Measurements from ENCODE around the gene CXCL10. TPM values are rescaled to one million over a fixed set of nuclear protein-coding genes. Genes with fewer than 3 reads are reported as not detected.
A peak's percentile ranks its signal among the peaks of the same experiment; 100 is the strongest.

The CXCL10 gene
- total and polyA plus RNA-seq, 9 of the 15 experiments (the other 6 are each of a cell fraction or from before 2014, with no cell fraction given): 0.06 to 0.18 (median 0.08) TPM; not detected in 6

DNA sequence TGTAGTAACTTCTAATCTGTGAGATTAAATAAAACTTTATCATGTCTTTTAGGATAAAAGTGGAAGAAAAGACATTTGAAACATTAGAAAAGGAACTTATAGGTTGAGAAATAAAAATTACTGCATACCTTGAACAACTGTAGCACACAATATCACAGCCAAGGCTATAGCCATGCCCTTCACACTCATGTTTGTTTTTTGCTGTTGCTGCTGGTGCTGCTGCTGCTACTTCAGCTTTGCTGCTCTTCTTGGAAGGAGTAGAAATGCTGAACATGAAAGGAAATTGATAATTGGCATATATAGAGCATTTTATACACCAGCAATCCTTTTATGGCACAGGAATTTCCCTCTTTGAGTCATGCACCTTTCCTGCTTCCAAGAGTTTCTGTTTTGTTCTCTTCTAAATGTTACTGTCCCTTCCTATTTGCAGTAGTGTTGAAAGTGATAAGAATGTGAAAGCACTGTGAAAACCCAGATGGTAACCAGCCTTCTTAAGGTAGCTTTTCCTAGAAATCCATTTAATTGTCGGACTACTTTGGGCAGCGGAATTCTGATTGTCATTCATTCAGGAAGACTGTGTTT lies 12.6 kb upstream of the CXCL10 start, which contains the start of gene CXCL11:
TSS of gene CXCL11 (minus strand) at position 272 of the 582 bp plus-strand sequence. CDS start at position 189, 83 bp downstream.
- H3K36me3 ChIP-seq (ENCODE audit: control insufficient read depth, insufficient read depth, low read length): no peaks in the 10 kb centered on the region
- intact Hi-C loops (cut with micrococcal nuclease) (no loop called here), in situ Hi-C loops (cut with MboI) (no loop called here)
- no peak within 1 kb of the TSS for H3K27ac ChIP-seq (ENCODE audit: extremely low read depth, low read depth, low read length)
- H3K9me1 ChIP-seq (ENCODE audit: control insufficient read depth, insufficient read depth, low read length): no peaks in the 10 kb centered on the region
- H4K20me1 ChIP-seq (replicated peaks; ENCODE audit: control insufficient read depth, insufficient read depth, low read length): no peaks in the 10 kb centered on the region
- H3K79me2 ChIP-seq (ENCODE audit: control insufficient read depth, insufficient read depth, low read length): no peaks in the 10 kb centered on the region
- POLR2A ChIA-PET: no interaction called here
- ATAC-seq (no peak), DNase-seq (ENCODE audit: extremely low read depth in 1 of 4, low spot score in 3 of 4) (no peak), FAIRE-seq (no peak)
- WGBS (ENCODE audit: insufficient coverage, low coverage, missing lambda C conversion rate): 49% methylated on average over 2 of the region's 2 CpGs
- no peaks in the 10 kb centered on the region; a peak in 2 of 5 replicates for H3K27me3 ChIP-seq (ENCODE audit: control insufficient read depth in 2 of 2, insufficient read depth in 2 of 2, low read length in 2 of 2)
- CTCF ChIA-PET (ENCODE audit: low intra/inter-chr PET ratio): no interaction called here
- H2AFZ ChIP-seq (ENCODE audit: low read depth, low read length): peak within 1 kb of the TSS; percentile 53; the same call in 1 of the 2 replicates
- H3K4me2 ChIP-seq (ENCODE audit: insufficient read depth, low read length): no peak within 1 kb of the TSS; the same call in 1 of the 2 replicates
- H3K4me3 ChIP-seq: no peak within 1 kb of the TSS
- no TSS peak for BruUV-seq (replicated peaks)
- TF ChIP-seq ZNF239 (CRISPR knock-in tag; IDR thresholded peaks at IDR 0.05): no peak
- TF ChIP-seq PTBP1 (IDR thresholded peaks at IDR 0.05; ENCODE audit: low read depth, low read length): no peak
- TF ChIP-seq PATZ1 (CRISPR knock-in tag; IDR thresholded peaks at IDR 0.05; ENCODE audit: borderline replicate concordance): no peak
- TF ChIP-seq ZNF133 (CRISPR knock-in tag; IDR thresholded peaks at IDR 0.05): no peak
- no peak for TF ChIP-seq FOXK1 (CRISPR knock-in tag; IDR thresholded peaks at IDR 0.05; ENCODE audit: borderline replicate concordance)
- no peak for TF ChIP-seq EWSR1 (IDR thresholded peaks at IDR 0.05; ENCODE audit: borderline replicate concordance, low read depth, partially characterized antibody)
- TF ChIP-seq U2AF2 (optimal IDR thresholded peaks at IDR 0.05; ENCODE audit: low read depth, low read length): no peak
- no peak for TF ChIP-seq GTF2F1 (IDR thresholded peaks at IDR 0.05; ENCODE audit: low read depth, low read length)
- no peak for TF ChIP-seq NEUROD1 (IDR thresholded peaks at IDR 0.05; ENCODE audit: borderline replicate concordance, low read depth, low read length, partially characterized antibody)
- no peak for TF ChIP-seq CBX2 (IDR thresholded peaks at IDR 0.05; ENCODE audit: insufficient read depth, low read length, poor library complexity, severe bottlenecking)
- TF ChIP-seq, protein P1, sequence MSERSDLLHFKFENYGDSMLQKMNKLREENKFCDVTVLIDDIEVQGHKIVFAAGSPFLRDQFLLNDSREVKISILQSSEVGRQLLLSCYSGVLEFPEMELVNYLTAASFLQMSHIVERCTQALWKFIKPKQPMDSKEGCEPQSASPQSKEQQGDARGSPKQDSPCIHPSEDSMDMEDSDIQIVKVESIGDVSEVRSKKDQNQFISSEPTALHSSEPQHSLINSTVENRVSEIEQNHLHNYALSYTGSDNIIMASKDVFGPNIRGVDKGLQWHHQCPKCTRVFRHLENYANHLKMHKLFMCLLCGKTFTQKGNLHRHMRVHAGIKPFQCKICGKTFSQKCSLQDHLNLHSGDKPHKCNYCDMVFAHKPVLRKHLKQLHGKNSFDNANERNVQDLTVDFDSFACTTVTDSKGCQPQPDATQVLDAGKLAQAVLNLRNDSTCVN (CRISPR knock-in tag; IDR thresholded peaks at IDR 0.05): no peak
- TF ChIP-seq CREB1 (IDR thresholded peaks at IDR 0.05): no peak
- TF ChIP-seq CREB1 (CRISPR knock-in tag; IDR thresholded peaks at IDR 0.05): no peak
- H3K9me3 ChIP-seq (replicated peaks; ENCODE audit: control insufficient read depth, insufficient read depth, low read depth, low read length): no peaks in the 10 kb centered on the region
- peaks cover 0 to 6% of the 10 kb centered on the region in 2 experiments; a peak in 2 of 5 replicates for H3K4me1 ChIP-seq (replicated peaks in 1 of 2; ENCODE audit: control insufficient read depth in 2 of 2, insufficient read depth in 2 of 2, low read length in 2 of 2)
- no peak within 1 kb of the TSS for H3K9ac ChIP-seq (ENCODE audit: insufficient read depth in 1 of 2, low read depth in 2 of 2, low read length in 2 of 2)

Data from K562 (cell line).